ENCODE results near the gene FHIT.

FHIT gene

DNA sequence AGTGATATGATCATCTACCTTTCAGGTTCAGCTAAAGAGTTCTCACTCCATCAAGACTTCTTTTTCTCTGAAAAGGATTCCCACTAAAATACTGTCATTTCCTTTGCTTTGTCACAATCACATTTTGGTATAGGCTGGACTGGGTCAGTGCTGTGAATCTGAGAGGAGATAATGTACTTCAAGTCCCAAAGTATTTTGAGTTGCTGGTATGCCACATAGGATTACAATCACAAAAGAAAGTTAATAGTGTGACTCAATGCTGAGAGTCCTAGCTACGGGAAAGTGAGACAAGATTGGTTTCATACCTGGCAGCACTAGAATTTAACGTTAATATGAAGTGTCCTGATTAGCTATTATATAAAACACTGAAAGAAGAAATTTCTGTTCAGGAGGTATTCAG, 1073.5 kb downstream of the FHIT start:
- in situ Hi-C loops (cut with MboI; ENCODE audit: low sequenced_read_pairs, unreplicated experiment) = no loop called here
- TF ChIP-seq, protein P1, sequence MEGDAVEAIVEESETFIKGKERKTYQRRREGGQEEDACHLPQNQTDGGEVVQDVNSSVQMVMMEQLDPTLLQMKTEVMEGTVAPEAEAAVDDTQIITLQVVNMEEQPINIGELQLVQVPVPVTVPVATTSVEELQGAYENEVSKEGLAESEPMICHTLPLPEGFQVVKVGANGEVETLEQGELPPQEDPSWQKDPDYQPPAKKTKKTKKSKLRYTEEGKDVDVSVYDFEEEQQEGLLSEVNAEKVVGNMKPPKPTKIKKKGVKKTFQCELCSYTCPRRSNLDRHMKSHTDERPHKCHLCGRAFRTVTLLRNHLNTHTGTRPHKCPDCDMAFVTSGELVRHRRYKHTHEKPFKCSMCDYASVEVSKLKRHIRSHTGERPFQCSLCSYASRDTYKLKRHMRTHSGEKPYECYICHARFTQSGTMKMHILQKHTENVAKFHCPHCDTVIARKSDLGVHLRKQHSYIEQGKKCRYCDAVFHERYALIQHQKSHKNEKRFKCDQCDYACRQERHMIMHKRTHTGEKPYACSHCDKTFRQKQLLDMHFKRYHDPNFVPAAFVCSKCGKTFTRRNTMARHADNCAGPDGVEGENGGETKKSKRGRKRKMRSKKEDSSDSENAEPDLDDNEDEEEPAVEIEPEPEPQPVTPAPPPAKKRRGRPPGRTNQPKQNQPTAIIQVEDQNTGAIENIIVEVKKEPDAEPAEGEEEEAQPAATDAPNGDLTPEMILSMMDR (IDR thresholded peaks at IDR 0.05; ENCODE audit: borderline replicate concordance, control extremely low read depth, extremely low read depth, insufficient read depth, missing control alignments) = no peak

DNA sequence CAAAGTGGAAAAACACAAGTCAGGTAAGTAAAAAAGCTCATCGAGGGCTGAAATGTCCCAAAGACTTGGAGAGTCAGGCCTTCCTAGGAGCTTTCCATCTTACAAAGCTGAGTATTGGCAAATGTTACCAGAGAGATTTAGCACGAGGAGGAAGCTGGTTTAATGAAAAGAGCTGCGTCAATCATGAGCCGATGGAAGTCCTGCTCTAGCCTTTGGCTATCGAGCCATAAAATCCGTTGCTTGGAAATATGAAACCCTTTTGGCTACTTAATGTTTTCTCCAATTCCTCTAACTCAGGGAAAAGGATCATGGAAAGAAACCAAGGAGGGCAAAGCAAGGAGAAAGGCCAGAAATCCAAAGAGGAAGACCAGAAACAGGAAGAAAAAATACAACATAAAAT, 1074.6 kb downstream of the FHIT start:
- in situ Hi-C loops (cut with MboI; ENCODE audit: low sequenced_read_pairs, unreplicated experiment) = no loop called here
- no peak for DNase-seq (ENCODE audit: low spot score)
- TF ChIP-seq, protein P1 (IDR thresholded peaks at IDR 0.05; ENCODE audit: borderline replicate concordance, control extremely low read depth, extremely low read depth, insufficient read depth, missing control alignments) = no peak

More for the DNA sequence above, 1073.5 kb downstream of the FHIT start:
- no peak for DNase-seq (ENCODE audit: low spot score)

DNA sequence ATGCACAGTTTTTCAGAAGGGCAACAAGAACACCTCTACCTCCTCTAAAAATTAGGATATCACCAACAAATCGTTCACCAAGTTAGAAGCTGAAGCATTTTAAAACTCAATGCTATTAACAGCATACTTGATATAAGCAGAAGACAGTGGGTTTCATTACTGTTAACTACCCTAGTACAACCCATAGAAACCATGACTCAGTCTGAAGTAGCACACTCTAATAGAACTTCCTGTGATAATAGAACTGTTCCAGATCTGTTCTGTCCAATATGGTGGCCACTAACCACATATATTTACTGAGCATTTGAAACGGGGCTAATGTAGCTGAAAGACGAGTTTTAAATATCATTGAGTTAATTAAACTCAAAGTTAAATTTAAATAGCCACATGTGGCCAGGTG, 1075.6 kb downstream of the FHIT start:
- DNase-seq (ENCODE audit: low spot score) = no peak
- in situ Hi-C loops (cut with MboI; ENCODE audit: low sequenced_read_pairs, unreplicated experiment) = no loop called here
- TF ChIP-seq, protein P1 (IDR thresholded peaks at IDR 0.05; ENCODE audit: borderline replicate concordance, control extremely low read depth, extremely low read depth, insufficient read depth, missing control alignments) = no peak

DNA sequence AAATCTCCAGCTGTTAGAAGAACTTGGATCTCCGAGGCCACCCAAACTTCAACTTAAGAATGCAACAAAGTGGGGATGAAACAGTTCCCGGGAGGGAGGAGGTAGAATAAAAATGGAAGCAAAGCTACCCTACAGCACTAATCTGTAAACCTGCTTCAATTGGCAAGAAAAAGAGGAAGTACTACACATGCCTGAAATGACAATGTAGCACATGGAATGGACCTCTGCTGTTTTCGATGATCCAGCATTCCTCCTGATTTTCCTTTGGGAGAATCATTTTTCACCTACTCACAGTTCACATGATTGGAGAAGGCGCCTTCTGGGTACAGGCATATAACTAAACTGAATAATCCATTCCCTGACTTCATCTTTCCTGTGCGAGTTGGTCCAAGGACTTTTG, 1081.5 kb downstream of the FHIT start:
- in situ Hi-C loops (cut with MboI; ENCODE audit: low sequenced_read_pairs, unreplicated experiment) = no loop called here
- TF ChIP-seq, protein P1 (IDR thresholded peaks at IDR 0.05; ENCODE audit: borderline replicate concordance, control extremely low read depth, extremely low read depth, insufficient read depth, missing control alignments) = no peak
- no peak for DNase-seq (ENCODE audit: low spot score)

DNA sequence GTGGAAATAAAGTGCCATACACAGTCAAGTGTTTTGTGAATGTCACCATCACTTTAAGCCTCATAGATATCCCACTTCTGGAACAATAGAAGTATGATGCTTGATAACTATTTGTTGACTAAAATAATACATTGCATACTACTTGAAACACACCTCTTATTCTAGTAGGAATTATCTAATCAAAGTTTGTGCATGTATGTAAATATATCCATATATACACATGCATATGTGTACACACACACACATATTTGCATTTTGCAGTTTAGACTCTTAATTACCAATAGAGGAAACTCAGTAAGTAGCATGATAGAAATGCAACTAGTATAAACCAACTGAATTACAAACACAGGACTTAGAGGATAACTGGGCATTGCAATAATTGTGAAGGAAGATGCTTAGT, 1084.1 kb downstream of the FHIT start:
- in situ Hi-C loops (cut with MboI; ENCODE audit: low sequenced_read_pairs, unreplicated experiment) = no loop called here
- TF ChIP-seq, protein P1 (IDR thresholded peaks at IDR 0.05; ENCODE audit: borderline replicate concordance, control extremely low read depth, extremely low read depth, insufficient read depth, missing control alignments) = no peak
- DNase-seq (ENCODE audit: low spot score) = no peak

DNA sequence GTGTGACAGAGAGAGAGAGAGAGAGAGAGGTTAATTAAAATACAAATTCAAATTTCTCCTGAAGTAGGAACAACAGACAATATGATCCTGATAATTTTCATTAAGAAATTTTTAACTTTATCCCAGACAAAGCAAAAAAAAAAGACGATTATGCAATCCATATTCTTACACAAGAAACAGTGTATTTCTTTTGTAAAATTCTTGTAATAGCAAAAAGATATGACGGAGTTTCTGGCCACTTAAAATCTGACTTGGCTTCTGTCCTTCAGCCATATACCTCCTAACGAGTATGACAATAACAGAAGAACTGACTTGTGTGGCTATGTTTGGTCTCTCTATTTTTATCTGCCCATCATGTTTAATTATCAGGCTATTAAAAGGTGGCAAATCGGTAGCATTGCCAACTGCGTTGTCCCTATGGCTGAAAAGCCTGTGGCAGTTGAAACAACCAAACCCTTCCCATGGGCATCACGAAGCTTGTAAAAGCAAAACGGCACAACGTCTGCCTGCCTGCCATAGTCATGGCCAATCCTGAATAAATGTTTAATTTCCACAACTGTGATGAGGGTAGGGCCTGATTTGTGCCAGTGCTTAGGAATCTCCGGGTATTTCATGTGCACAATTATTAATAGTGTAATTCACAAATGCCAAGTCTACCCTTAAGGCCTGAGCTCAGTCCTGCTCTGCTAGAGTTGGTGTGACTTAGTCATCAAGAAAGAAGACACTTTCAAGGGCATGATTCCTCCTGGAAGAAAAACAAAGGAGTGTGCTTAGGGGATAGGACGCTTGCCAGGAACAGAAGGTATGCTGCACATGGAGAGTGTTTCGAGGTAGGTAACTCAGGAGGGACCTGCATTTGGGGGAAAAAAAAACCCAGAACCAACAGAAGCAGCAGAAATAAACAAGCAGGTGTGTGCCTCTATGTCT, 1090.2 kb downstream of the FHIT start:
- TF ChIP-seq, protein P1 (IDR thresholded peaks at IDR 0.05; ENCODE audit: borderline replicate concordance, control extremely low read depth, extremely low read depth, insufficient read depth, missing control alignments) = no peak
- in situ Hi-C loops (cut with MboI; ENCODE audit: low sequenced_read_pairs, unreplicated experiment) = no loop called here
- DNase-seq (ENCODE audit: low spot score) = no peak
